K562 (cell line): ENCODE measurements around the gene TLDC2. TPM values are rescaled to one million over a fixed set of nuclear protein-coding genes. Genes with fewer than 3 reads are reported as not detected.

Experiments
- ATAC-seq: fragments of 200-7000 bp; cut with Tn5 transposase; 3 replicates; pipeline ENCODE4 v1.9.1; 2020; ENCODE audit warnings: moderate library complexity
- BruUV-seq: library from RNA; stranded (reverse); fragments of 400-500 nt; replicated peaks from 2 replicates; lab custom pipeline; 2021; lab: Mats Ljungman, UMichigan
- CTCF ChIA-PET: fragments of 300-600 bp; formaldehyde crosslinking; extraction: SDS; loops from one replicate; lab custom pipeline; 2021; ENCODE audit warnings: low intra/inter-chr PET ratio; lab: Yijun Ruan, JAX
- POLR2A ChIA-PET: fragments of 300-600, 350-650 bp; sonication (Branson Sonifier 250); formaldehyde crosslinking; extraction: SDS; loops from one replicate; lab custom pipeline; 2021; ENCODE audit warnings: antibody characterized with exemption, inconsistent platforms; lab: Yijun Ruan, JAX
- DNase-seq, 4 experiments: peaks; one replicate each; pipeline versions ENCODE4 v3.0.0 to v3.0.0-alpha.2; 2011 to 2018; ENCODE audit warnings: low spot score in 3 of 4, mixed read lengths in 3 of 4; ENCODE audit errors: extremely low read depth in 1 of 4
- FAIRE-seq: peaks from 2 replicates; lab custom pipeline; 2011; peaks lifted over from hg19 to GRCh38; lab: Jason Lieb, UNC
- H2AFZ ChIP-seq: 2 replicates; pipeline ENCODE4 v1.6.0; 2011; ENCODE audit warnings: low read depth, low read length, control low read depth, inconsistent platforms
- H3K27ac ChIP-seq: fragments of 200-600 bp; 3 replicates; pipeline ENCODE4 v1.8.0; 2011; ENCODE audit warnings: low read depth, mild to moderate bottlenecking, control low read depth, inconsistent platforms, low read length, moderate library complexity, mixed read lengths; ENCODE audit errors: extremely low read depth
- H3K27me3 ChIP-seq, 2 experiments: fragments of 300-600 bp in 1 of 2; 2 replicates in 1 of 2; 3 replicates in 1 of 2; pipeline versions ENCODE4 v1.6.0 to v1.8.0; 2011; ENCODE audit warnings: inconsistent platforms in 2 of 2, low read length in 2 of 2, mild to moderate bottlenecking in 1 of 2, mixed read lengths in 1 of 2, moderate library complexity in 1 of 2; ENCODE audit not compliant: control insufficient read depth in 2 of 2, insufficient read depth in 2 of 2
- H3K36me3 ChIP-seq: fragments of 300-600 bp; 3 replicates; pipeline ENCODE4 v1.8.0; 2011; ENCODE audit warnings: mild to moderate bottlenecking, low read length, inconsistent platforms; ENCODE audit not compliant: control insufficient read depth, insufficient read depth
- H3K4me1 ChIP-seq, 2 experiments: fragments of 200-600 bp in 1 of 2; replicated peaks in 1 of 2; 2 replicates in 1 of 2; 3 replicates in 1 of 2; pipeline versions ENCODE4 v1.5.1 to v1.8.0; 2011; ENCODE audit warnings: inconsistent platforms in 2 of 2, low read length in 2 of 2, mild to moderate bottlenecking in 1 of 2, mixed read lengths in 1 of 2, moderate library complexity in 1 of 2; ENCODE audit not compliant: control insufficient read depth in 2 of 2, insufficient read depth in 2 of 2
- H3K4me2 ChIP-seq: 2 replicates; pipeline ENCODE4 v1.6.1; 2011; ENCODE audit warnings: low read length, control low read depth, inconsistent platforms, mixed read lengths; ENCODE audit not compliant: insufficient read depth
- H3K4me3 ChIP-seq: fragments of 200-600 bp; sonication (generic), shearing (Covaris generic); 2 replicates; pipeline ENCODE4 v1.5.1; 2016; ENCODE audit warnings: control low read depth, inconsistent platforms
- H3K79me2 ChIP-seq: fragments of 200-600 bp; 3 replicates; pipeline ENCODE4 v1.8.0; 2011; ENCODE audit warnings: low read length, inconsistent platforms; ENCODE audit not compliant: control insufficient read depth, insufficient read depth
- H3K9ac ChIP-seq, 2 experiments: 2 replicates each; pipeline versions ENCODE4 v1.6.0 to v1.6.1; 2011; ENCODE audit warnings: low read depth in 2 of 2, low read length in 2 of 2, control low read depth in 1 of 2, inconsistent platforms in 1 of 2, mild to moderate bottlenecking in 1 of 2, mixed read lengths in 1 of 2; ENCODE audit not compliant: insufficient read depth in 1 of 2
- H3K9me1 ChIP-seq: one replicate; pipeline ENCODE4 v1.6.0; 2011; ENCODE audit warnings: inconsistent platforms, mild to moderate bottlenecking, low read length, moderate library complexity; ENCODE audit not compliant: control insufficient read depth, insufficient read depth
- H3K9me3 ChIP-seq: replicated peaks from 2 replicates; pipeline ENCODE4 v1.5.1; 2011; ENCODE audit warnings: low read depth, low read length, inconsistent platforms; ENCODE audit not compliant: control insufficient read depth, insufficient read depth
- H4K20me1 ChIP-seq: replicated peaks from 2 replicates; pipeline ENCODE4 v1.6.1; 2011; ENCODE audit warnings: low read length, inconsistent platforms, mixed read lengths; ENCODE audit not compliant: control insufficient read depth, insufficient read depth
- CBX1 ChIP-seq: sonication (generic); IDR thresholded peaks from 2 replicates; pipeline ENCODE4 v1.6.1; 2016; ENCODE audit warnings: antibody characterized with exemption, low read depth, mild to moderate bottlenecking
- CEBPG ChIP-seq, 3 experiments: fragments of 200-800 bp in 1 of 3; sonication (Bioruptor generic) in 1 of 3; sonication (generic) in 1 of 3; formaldehyde crosslinking in 1 of 3; IDR thresholded peaks in 2 of 3; conservative IDR thresholded peaks in 1 of 3; 2 replicates each; pipeline versions ENCODE4 v1.6.1 to v1.8.0; 2016 to 2022; ENCODE audit warnings: missing compliant biosample characterization in 2 of 3, missing genetic modification characterization in 2 of 3, mild to moderate bottlenecking in 1 of 3, missing genetic modification reagents in 1 of 3
- CHD4 ChIP-seq: fragments of 200-600 bp; sonication (generic); IDR thresholded peaks from 3 replicates; pipeline ENCODE4 v1.6.1; 2012; ENCODE audit warnings: low read depth, mild to moderate bottlenecking, mixed read lengths, low read length, inconsistent platforms; ENCODE audit not compliant: insufficient read depth, insufficient replicate concordance, poor library complexity, severe bottlenecking
- GTF2B ChIP-seq: IDR thresholded peaks from 2 replicates; pipeline ENCODE4 v1.6.1; 2011; ENCODE audit not compliant: insufficient read length; ENCODE audit errors: extremely low read depth
- HDAC2 ChIP-seq: fragments of 450-650 bp; IDR thresholded peaks from 2 replicates; pipeline ENCODE4 v1.6.1; 2016; ENCODE audit warnings: mild to moderate bottlenecking
- KDM1A ChIP-seq, 2 experiments: fragments of 450-650 bp; IDR thresholded peaks; 2 replicates each; pipeline ENCODE4 v1.6.1; 2016; ENCODE audit warnings: mild to moderate bottlenecking in 2 of 2
- PHF20 ChIP-seq: fragments of 450-650 bp; IDR thresholded peaks from 2 replicates; pipeline ENCODE4 v1.6.1; 2018; ENCODE audit not compliant: partially characterized antibody
- RBM25 ChIP-seq: fragments of 200-400 bp; formaldehyde crosslinking; IDR thresholded peaks from 2 replicates; pipeline ENCODE4 v1.6.1; 2018; ENCODE audit warnings: low read length, low read depth, moderate library complexity; ENCODE audit not compliant: severe bottlenecking
- U2AF2 ChIP-seq: fragments of 200-400 bp; formaldehyde crosslinking; optimal IDR thresholded peaks from 2 replicates; pipeline ENCODE3; 2017; ENCODE audit warnings: low read depth, mild to moderate bottlenecking, low read length
- WGBS: fragments of 100-300 bp; shearing (Covaris generic); methylation state at CpG from one replicate; pipeline ENCODE4 v1.1.6; 2016; ENCODE audit warnings: low coverage, mixed read lengths; ENCODE audit not compliant: insufficient coverage; ENCODE audit errors: missing lambda C conversion rate; 5-methylcytosine and 5-hydroxymethylcytosine counted together
- in situ Hi-C: fragments of 300-500 bp; cut with MboI; formaldehyde crosslinking; loops from 4 replicates; pipeline ENCODE4 v1.15.0; 2018; ENCODE audit warnings: inconsistent platforms, mixed read lengths
- intact Hi-C: fragments of 100-400 bp; cut with micrococcal nuclease; formaldehyde crosslinking; loops from 2 replicates; pipeline ENCODE4 v1.14.2; 2022
- polyA plus RNA-seq, 8 experiments: library from polyadenylated mRNA; depleted of rRNA in 4 of 8; stranded (reverse) in 5 of 8; unstranded in 3 of 8; fragments of >200 nt; fragmentation: Nextera tagmentation in 2 of 8; fragmentation: Illumina TruSeq in 1 of 8; extraction: Ambion mirVana in 2 of 8; extraction: Trizol in 1 of 8; gene quantifications; 2 replicates each; pipeline versions ENCODE4 v1.2.1 to v1.2.3, GENCODE V29; 2011 to 2014; ENCODE audit warnings: inconsistent platforms in 1 of 8, missing spikeins in 1 of 8
- total RNA-seq, 7 experiments: library from RNA; depleted of rRNA in 6 of 7; stranded (reverse); fragments of >200 nt in 6 of 7; fragmentation: Illumina TruSeq in 2 of 7; extraction: Trizol in 2 of 7; gene quantifications; 2 replicates each; pipeline versions ENCODE4 v1.2.1 to v1.2.3, GENCODE V29; 2011 to 2021; ENCODE audit warnings: low replicate concordance in 1 of 7
- TF ChIP-seq, protein P1 (sequence below): sonication (generic); formaldehyde crosslinking; IDR thresholded peaks from 2 replicates; pipeline ENCODE4 v1.8.1; 2023; ENCODE audit warnings: missing genetic modification reagents, mild to moderate bottlenecking, borderline replicate concordance
- TF ChIP-seq, protein P2 (sequence below), 2 experiments: IDR thresholded peaks; 2 replicates each; pipeline ENCODE4 v1.6.1; 2012; ENCODE audit warnings: improper control_type of control experiment in 2 of 2, low read depth in 2 of 2, low read length in 2 of 2, borderline replicate concordance in 1 of 2

The TLDC2 gene
- total and polyA plus RNA-seq, 9 of the 15 experiments (the other 6 are each of a cell fraction or from before 2014, with no cell fraction given): not detected

DNA sequence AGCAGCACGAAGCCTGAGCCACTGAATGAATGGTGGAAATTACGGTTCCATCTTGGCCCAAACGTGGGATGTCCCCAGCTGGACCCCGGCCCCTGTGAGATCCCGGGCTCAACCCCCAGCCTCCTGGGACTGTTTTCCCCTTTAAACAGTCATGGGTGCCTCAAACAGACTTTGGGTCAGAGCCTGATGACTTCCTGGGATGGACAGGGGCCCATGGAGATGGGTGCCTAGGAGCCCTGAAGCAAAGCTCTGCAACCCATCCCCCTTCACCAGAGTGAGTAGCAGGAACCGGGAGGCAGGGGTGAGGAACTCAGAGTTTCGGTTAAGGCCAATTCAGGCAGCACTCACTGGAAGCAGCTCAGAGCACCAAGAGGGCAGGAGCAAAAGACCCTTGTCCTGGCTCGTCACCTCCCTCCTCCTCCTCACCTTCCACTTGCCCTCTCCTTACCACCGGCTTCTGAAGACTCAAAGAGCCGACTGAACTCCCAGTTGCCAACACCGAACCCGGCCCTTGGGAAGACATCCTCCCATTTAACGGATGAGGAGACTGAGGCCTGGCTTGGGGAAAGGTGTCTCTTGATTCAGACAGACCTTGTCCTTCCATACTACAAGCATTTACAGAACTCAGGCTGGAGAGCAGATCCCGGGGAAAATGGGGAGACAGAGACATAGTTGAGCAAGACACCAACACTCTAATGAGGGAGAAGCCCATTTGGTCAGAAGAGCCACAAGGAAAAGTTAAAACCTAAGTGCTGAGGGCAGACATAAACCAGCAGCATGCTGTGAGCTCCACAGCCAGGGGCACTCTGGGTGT lies 14.9 kb upstream of the TLDC2 start:
- Histone ChIP-seq H3K4me1 (peaks cover 39 to 56% of the 10 kb centered on the region in 2 experiments), H3K27ac (peak overlapping the region; percentile 76), H3K36me3 (peaks cover 42% of the 10 kb centered on the region), H3K27me3 (no peaks in the 10 kb centered on the region), H3K79me2 (peaks cover 72% of the 10 kb centered on the region), H3K9ac (peak overlapping the region; percentile 67 to 90), H2AFZ (peak overlapping the region; percentile 55; the same call in 1 of the 2 replicates), H3K9me1 (no peaks in the 10 kb centered on the region), H3K9me3 (no peaks in the 10 kb centered on the region), H4K20me1 (0 out of 2 replicates have a peak, but pooled peaks cover 4% of the 10 kb centered on the region), H3K4me2 (peak overlapping the region; percentile 89), H3K4me3 (peak overlapping the region; percentile 75)
- CTCF ChIA-PET: interaction anchor here (0.7 kb wide), 1 partner anchor 354 kb away, joined by 3 read pairs; no protein-coding TSS in a partner anchor
- intact Hi-C loops (loop anchor here (5.0 kb wide), 1 partner anchor 89 kb away; the partner anchor contains the start of gene DSN1), in situ Hi-C loops (no loop called here)
- no peak for FAIRE-seq
- WGBS: 39% methylated on average over 14 of the region's 14 CpGs
- no peak for DNase-seq
- POLR2A ChIA-PET: interaction anchor here (0.6 to 10.6 kb wide), 13 partner anchors 9 to 1071 kb away, joined by 3 to 65 read pairs (median 4); no protein-coding TSS in a partner anchor
- BruUV-seq: no TSS peak
- ATAC-seq: no peak
- peak; percentile 98 for TF ChIP-seq RBM25
- TF ChIP-seq CHD4: peak; percentile 82
- TF ChIP-seq U2AF2: no peak
- TF ChIP-seq, protein P1, sequence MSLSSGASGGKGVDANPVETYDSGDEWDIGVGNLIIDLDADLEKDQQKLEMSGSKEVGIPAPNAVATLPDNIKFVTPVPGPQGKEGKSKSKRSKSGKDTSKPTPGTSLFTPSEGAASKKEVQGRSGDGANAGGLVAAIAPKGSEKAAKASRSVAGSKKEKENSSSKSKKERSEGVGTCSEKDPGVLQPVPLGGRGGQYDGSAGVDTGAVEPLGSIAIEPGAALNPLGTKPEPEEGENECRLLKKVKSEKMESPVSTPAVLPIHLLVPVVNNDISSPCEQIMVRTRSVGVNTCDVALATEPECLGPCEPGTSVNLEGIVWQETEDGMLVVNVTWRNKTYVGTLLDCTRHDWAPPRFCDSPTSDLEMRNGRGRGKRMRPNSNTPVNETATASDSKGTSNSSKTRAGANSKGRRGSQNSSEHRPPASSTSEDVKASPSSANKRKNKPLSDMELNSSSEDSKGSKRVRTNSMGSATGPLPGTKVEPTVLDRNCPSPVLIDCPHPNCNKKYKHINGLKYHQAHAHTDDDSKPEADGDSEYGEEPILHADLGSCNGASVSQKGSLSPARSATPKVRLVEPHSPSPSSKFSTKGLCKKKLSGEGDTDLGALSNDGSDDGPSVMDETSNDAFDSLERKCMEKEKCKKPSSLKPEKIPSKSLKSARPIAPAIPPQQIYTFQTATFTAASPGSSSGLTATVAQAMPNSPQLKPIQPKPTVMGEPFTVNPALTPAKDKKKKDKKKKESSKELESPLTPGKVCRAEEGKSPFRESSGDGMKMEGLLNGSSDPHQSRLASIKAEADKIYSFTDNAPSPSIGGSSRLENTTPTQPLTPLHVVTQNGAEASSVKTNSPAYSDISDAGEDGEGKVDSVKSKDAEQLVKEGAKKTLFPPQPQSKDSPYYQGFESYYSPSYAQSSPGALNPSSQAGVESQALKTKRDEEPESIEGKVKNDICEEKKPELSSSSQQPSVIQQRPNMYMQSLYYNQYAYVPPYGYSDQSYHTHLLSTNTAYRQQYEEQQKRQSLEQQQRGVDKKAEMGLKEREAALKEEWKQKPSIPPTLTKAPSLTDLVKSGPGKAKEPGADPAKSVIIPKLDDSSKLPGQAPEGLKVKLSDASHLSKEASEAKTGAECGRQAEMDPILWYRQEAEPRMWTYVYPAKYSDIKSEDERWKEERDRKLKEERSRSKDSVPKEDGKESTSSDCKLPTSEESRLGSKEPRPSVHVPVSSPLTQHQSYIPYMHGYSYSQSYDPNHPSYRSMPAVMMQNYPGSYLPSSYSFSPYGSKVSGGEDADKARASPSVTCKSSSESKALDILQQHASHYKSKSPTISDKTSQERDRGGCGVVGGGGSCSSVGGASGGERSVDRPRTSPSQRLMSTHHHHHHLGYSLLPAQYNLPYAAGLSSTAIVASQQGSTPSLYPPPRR (CRISPR knock-in tag): no peak
- no peak for TF ChIP-seq GTF2B
- peak; percentile 77 for TF ChIP-seq HDAC2
- TF ChIP-seq CEBPG (CRISPR knock-in tag; IDR thresholded peaks at IDR 0.05): 0 out of 2 replicates have a peak, but pooled peaks have one; percentile 49
- TF ChIP-seq CEBPG (tag; conservative IDR thresholded peaks at IDR 0.05 in 1 of 2, IDR thresholded peaks at IDR 0.05 in 1 of 2): no peak
- TF ChIP-seq KDM1A (IDR thresholded peaks at IDR 0.05): peak; percentile 91 to 94
- peak; percentile 45 for TF ChIP-seq PHF20
- peak; percentile 76 for TF ChIP-seq CBX1
- TF ChIP-seq, protein P2, sequence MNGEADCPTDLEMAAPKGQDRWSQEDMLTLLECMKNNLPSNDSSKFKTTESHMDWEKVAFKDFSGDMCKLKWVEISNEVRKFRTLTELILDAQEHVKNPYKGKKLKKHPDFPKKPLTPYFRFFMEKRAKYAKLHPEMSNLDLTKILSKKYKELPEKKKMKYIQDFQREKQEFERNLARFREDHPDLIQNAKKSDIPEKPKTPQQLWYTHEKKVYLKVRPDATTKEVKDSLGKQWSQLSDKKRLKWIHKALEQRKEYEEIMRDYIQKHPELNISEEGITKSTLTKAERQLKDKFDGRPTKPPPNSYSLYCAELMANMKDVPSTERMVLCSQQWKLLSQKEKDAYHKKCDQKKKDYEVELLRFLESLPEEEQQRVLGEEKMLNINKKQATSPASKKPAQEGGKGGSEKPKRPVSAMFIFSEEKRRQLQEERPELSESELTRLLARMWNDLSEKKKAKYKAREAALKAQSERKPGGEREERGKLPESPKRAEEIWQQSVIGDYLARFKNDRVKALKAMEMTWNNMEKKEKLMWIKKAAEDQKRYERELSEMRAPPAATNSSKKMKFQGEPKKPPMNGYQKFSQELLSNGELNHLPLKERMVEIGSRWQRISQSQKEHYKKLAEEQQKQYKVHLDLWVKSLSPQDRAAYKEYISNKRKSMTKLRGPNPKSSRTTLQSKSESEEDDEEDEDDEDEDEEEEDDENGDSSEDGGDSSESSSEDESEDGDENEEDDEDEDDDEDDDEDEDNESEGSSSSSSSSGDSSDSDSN (IDR thresholded peaks at IDR 0.05; ENCODE audit: borderline replicate concordance in 1 of 2, low read depth in 2 of 2, low read length in 2 of 2): no peak
